ENCODE measurements around the gene LYSMD3.

DNA sequence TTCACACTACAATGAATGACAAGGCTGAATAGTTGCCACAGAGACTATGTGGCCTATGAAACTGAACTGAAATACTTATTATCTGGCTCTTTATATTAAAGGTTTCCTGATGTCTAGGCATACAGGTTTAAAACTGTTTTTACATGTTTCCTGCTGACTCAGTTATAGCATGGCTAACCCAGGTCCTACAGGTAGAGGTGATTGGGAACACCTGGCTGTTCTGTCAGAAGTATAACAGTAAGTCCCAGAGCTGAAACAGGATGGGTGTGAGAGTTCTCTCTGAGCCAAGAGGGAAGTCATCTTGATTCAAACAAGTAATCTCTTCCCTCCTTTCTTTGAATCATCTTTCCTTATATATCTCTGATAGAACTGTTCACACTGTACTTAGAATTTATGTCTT, 24.3 kb upstream of the LYSMD3 start:
- TF ChIP-seq, protein P1, sequence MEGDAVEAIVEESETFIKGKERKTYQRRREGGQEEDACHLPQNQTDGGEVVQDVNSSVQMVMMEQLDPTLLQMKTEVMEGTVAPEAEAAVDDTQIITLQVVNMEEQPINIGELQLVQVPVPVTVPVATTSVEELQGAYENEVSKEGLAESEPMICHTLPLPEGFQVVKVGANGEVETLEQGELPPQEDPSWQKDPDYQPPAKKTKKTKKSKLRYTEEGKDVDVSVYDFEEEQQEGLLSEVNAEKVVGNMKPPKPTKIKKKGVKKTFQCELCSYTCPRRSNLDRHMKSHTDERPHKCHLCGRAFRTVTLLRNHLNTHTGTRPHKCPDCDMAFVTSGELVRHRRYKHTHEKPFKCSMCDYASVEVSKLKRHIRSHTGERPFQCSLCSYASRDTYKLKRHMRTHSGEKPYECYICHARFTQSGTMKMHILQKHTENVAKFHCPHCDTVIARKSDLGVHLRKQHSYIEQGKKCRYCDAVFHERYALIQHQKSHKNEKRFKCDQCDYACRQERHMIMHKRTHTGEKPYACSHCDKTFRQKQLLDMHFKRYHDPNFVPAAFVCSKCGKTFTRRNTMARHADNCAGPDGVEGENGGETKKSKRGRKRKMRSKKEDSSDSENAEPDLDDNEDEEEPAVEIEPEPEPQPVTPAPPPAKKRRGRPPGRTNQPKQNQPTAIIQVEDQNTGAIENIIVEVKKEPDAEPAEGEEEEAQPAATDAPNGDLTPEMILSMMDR (IDR thresholded peaks at IDR 0.05) = no peak
- no peak for TF ChIP-seq POLR2AphosphoS5 (IDR thresholded peaks at IDR 0.05)
- TF ChIP-seq POLR2A (IDR thresholded peaks at IDR 0.05) = no peak
- TF ChIP-seq EP300 (IDR thresholded peaks at IDR 0.05) = no peak
